HG02973 (cell line): ENCODE data around the gene TBC1D2.

Experiments used
- ATAC-seq: cut with Tn5 transposase; IDR thresholded peaks from one replicate; pipeline ENCODE4 v1.9.1; 2021; ENCODE audit warnings: moderate library complexity; ENCODE audit not compliant: unreplicated experiment

TBC1D2 gene

DNA sequence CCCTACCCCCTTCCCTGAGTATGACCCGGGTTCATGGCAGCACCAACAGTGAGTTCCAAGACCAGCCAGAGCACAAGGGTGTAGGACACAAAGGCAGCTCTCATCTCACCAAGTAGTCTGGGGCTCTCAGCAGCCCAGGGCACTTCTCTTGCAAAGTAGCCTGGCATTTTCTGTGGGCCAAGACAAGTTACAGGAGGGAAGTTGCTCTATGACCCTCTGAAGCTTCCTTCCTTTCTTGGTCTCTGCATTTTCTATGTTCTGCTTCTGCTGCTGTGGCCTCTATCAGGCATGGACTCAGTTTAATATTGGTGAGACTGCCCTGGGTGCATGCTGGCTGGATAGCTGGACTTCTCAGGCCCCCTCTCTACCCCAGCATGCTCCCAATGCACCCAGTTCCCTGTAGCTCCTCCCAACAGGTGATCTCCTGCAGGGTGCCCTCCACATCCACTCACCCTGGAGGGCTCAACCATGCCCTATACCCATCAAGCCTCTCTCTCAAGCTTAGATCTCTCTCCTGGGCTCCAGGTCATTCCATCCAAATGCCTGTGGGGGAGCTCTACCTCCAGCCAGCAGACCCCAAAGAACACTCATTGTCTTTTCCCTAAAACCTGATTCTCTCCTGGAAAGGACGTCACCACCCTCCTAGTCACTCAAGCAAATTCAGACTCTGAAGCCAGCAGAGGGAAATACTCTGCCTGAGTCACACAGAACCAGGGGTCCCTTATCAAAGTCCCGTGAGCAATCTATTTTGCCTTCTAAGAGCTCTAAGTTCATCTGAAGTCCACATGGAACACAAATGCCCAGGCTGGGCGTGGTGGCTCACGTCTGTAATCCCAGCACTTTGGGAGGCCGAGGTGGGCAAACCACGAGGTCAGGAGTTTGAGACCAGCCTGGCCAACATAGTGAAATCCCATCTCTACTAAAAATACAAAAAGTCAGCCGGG, 13.8 kb downstream of the TBC1D2 start:
- ATAC-seq: no peak

DNA sequence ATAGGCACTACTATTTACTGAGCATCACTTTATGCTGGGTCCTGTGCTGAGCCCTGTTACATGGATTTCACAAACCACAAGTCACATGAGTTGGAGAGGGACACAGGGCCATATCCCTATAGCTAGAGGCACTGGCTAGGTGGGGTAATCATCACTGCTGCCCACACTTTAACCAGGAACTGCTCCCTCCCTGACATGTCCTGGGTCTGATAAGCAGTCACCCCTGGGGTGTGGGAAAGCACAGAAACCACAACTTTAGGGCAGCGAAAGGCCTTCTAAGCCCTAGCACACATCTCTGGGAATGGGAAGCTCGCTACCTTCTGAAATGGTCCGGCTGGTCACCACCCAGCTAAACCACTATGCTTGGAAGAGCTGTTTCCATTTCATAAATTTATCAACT, 15.0 kb downstream of the TBC1D2 start:
- ATAC-seq: no peak

DNA sequence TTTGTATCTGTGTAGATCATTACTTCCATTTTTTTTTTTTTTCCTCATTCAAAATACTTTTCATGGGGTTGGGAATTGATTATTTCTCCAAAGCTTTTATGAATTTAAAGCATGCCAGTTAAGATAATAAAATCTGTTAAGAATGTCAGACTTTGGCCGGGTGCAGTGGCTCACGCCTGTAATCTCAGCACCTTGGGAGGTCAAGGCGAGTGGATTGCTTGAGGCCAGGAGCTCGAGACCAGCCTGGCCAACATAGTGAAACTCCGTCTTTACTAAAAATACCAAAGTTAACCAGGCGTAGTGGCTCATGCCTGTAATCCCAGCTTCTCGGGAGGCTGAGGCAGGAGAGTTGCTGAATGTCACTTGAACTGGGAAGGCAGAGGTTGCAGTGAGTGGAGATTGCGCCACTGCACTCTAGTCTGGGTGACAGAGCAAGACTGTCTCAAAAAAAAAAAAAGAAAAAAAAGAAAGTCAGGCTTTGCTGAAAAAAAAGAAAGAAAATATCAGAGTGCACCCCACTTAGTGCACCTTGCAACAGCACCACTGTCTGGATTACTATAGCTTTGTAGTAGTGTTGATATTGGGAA, 18.5 kb downstream of the TBC1D2 start:
- no peak for ATAC-seq

DNA sequence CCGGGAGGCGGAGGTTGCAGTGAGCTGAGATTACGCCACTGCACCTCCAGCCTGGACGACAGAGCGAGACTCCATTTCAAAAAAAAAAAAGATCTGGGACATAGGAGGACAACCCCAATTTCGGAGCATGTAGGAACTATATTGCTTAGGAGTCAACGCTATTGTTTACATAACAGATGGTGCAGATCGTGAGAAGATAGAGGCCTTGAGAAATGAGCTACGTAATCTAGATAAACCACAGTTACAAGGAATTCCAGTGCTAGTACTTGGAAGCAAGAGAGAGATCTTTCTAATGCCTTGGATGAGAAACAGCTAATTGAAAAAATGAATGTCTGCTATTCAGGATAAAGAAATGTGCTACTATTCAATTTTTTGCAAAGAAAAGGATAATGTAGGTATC, 20.3 kb downstream of the TBC1D2 start:
- no peak for ATAC-seq

DNA sequence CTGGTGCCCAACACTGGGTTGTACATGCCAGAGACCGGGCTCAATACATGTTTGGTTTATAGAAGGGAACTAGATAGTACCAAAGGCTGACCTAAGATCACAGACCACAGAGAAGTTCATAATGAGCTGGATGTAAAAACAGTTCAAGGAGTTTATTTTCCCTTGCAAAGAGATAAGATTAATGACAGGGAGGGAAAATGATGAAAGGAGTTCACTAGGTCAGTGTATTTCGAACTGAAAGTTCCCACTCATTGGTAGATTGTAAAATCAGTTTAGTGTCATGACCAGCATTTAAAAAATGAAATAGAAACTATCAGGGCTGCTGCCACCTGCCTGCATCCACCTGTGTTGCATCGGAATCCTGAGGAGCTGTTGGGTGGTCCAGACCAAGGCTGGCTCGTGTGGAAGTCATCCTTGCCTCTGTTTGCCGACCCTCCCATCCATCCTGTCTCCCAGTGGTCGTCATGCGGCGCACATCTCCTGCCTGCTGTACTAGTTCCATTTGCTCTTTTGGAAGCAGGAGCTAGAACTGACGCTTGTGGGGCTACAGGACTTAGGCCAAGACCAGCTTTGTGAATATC, 21.1 kb downstream of the TBC1D2 start:
- ATAC-seq: no peak

DNA sequence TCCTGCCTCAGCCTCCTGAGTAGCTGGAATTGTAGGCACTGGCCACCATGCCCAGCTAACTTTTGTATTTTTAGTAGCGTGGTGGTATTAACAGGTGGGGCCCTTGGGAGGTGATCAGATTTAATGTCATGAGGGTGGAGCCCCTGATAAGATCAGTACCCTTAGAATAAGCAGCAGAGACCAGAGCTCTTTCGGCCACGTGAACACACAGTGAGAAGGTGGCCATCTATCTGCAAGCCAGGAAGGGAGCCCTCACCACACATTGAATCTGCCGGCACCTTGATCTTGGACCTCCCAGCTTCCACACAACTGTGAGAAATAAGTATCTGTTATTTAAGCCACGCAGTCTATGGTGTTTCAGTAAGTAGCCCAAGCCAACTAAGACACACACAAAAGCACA, 22.5 kb downstream of the TBC1D2 start:
- no peak for ATAC-seq

DNA sequence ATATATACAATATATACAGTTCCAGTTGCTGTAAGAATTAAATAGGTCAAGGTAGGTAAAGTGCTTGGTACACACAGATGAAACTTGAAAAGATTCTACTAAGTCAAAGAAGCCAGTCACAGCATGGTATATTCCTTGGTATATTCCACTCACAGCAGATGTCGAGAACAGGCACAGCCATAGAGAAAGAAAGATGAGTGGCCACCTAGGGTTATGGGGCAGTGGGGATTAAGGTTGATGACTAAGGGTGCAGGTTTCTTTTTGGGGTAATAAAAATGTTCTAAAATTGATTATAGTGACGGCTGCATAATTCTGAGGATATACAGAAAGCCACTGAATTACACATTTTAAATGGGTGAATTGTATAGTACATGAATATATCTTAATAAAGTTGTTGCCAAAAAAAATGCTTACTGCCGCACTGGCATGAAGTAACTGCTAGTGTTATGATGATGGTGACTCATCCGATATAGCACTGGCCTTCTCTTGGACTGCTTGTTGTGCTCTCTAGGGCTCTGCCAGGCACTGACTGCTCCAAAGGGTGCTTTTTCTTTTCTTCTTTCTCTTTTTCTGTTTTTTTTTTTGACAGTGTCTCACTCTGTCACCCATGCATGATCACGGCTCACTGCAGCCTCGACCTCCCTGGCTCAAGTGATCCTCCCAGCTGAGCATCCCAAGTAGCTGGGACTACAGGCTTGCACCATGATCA, 23.5 kb downstream of the TBC1D2 start:
- ATAC-seq: no peak

DNA sequence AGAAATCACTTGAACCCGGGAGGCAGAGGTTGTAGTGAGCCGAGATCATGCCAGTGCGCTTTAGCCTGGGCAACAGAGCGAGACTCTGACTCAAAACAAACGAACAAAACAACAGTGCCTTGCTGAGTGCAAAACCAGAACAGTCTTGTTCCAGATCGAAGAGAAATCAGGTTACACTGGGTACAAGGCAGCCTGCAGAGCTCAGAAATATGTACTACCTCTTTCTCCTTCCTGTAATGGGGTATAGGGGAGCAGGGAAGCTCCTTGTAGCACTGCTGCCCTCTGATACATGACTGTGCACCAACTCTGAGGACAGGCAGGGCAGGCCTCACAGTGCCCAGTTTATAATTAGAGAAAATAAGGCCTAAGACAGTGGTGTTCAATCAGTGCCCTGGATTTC, 24.7 kb downstream of the TBC1D2 start:
- ATAC-seq: no peak

DNA sequence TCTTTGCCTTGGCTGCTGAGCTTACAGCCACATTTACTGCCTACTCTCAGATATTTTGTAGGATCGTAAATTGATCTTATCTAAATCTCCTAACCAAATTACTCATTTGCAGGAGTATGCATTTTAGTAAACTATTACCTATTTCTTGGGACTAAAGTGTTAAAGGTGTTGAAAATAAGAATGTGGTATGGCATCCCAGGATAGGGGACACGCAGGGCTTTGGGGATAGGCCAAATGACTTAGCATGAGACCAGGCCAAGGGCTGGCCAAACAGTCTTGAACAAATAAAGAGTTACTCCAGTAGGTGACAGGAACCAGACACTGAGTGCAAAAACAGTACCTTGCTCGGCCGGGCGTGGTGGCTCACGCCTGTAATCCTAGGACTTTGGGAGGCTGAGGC, 25.1 kb downstream of the TBC1D2 start:
- ATAC-seq: no peak

DNA sequence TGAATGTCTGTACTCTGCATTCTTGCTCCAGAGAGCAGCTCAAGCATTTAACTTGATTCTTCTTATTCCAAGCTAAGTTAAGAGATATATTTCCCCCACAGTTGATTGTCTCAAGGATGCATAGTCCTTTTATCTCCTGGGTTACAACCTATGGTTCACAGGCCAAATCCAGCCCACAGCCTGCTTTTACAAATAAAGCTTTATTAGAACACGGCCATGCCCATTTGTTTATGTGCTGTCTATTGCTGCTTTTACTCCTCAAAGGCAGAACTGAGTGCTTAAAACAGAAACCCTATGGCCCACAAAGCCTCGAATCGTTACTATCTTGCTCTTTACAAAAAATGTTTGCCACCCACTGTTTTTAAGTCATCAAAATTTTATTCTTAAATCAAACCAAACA, 25.8 kb downstream of the TBC1D2 start:
- no peak for ATAC-seq

DNA sequence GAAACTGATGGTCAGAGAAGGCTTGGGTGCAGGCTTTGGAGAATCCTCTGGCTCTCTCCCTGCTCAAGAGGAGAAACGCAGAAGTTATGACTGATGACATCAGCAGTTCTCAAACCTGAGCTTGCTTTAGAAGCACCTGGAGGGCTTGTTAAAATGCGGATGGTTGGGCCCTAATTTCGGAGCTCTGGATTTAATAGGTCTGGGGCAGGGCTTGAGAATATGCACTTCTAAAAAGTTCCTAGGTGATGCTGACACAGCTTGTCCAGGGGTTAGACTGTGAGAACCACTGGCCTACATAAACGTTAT, 26.4 kb downstream of the TBC1D2 start:
- no peak for ATAC-seq

DNA sequence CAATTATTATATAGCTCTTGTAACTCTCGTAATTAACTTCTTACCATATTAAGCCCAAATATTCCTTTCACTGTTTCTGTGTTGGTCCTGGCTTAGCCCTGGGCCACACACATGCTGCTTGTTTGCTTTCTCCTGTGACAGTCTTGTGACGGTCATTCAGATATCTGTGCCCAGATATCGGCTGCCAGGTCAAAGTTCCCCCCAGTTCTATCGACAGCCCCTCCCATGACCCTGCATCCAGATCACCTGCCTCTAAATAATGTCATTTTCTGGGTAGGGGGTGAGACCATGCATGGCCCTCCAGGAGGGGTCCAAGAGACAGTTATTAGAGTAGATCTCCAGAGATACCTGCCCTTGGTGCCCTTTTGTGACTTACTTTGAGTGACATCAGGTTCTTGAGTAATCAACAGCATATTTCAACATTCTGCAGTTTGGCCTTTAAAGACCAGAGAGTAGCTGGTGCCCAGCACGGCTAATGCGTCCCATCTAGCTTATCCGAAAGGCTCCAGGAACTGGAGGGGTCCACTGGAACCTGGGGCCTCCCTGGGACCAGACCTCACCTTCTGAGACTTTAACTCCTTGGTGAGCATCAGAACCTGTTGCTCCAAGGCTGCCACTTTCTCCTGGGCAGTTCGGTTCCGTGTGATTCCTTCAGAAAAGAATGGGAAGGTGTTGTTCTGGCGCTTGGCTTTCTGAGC, 26.9 kb downstream of the TBC1D2 start:
- no peak for ATAC-seq

DNA sequence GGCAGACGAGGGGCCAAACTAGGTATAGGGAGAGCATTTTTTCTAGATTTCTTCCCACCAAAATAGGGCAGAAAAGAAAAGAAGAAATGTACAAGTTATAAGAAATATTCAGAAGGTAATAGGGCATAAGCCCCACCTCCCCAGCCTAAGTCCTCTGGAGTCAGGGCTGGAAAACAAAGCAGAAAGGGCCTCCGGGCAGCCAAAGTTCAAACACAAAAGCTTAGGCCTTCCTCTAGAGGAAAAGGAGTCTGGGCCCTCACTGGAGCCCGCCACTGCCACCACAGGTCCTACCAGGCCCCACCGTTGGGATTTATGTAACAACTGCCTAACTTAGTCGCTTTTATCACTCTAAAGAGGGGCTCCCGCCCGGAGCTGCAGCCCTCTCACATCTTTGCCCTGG, 27.6 kb downstream of the TBC1D2 start:
- ATAC-seq: no peak

DNA sequence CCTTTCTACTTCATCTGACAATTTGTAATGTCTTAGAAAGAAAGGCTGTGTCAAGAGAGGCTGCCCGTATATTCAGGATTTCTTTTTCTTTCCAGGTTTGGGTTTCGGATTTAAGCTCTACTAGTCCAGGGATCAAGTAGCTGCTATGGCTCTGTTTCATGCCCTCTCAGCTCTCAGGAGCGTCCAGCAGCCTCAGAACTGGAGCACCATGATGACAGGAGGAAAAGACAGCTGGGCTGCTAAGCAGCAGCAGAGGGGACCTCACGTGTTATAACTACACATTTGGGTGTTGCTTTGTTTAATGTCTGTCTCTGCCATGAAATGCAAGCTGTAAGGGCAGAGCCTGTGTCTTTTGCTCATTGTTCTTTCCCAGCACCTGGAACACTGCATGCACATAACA, 28.5 kb downstream of the TBC1D2 start:
- ATAC-seq: no peak

DNA sequence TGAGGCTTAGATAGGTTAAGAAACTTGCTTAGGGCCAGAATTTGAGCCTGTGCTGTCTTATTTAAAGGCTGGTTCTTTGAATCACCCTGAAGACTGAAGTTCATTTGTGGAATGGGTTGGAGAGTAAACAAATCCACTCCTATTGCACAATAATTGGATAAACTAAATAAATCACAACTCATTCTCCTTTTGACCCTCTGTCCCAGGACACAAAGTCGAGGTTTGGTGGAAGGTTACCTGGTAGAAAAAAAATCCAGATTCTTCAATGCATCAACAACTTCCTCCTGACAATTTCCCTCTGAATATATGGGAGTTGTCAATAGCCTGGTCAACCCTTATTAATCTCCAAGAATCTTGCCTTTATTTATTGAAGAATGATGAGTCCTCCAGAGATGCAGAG, 28.9 kb downstream of the TBC1D2 start:
- no peak for ATAC-seq

DNA sequence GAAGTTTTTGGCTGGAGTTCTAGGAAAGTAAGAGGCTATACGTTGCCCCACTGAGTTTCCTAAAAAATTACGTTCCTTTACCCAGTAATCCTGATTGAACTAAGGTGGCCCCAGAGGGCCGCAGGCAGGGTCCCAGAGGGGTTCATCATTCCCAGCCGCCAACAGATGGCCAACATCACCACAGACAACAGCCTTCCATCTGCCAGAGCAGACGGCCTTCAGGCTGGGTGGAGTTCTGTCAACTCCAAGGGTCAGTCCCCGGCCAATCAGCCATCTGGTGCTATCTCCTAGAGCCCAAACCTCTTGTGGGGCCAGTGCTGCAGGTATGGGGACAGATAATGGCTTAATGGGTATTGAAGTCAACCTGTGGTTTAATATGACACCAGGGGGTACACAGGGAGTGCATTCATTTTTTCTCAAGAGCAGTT, 30.4 kb downstream of the TBC1D2 start:
- no peak for ATAC-seq

DNA sequence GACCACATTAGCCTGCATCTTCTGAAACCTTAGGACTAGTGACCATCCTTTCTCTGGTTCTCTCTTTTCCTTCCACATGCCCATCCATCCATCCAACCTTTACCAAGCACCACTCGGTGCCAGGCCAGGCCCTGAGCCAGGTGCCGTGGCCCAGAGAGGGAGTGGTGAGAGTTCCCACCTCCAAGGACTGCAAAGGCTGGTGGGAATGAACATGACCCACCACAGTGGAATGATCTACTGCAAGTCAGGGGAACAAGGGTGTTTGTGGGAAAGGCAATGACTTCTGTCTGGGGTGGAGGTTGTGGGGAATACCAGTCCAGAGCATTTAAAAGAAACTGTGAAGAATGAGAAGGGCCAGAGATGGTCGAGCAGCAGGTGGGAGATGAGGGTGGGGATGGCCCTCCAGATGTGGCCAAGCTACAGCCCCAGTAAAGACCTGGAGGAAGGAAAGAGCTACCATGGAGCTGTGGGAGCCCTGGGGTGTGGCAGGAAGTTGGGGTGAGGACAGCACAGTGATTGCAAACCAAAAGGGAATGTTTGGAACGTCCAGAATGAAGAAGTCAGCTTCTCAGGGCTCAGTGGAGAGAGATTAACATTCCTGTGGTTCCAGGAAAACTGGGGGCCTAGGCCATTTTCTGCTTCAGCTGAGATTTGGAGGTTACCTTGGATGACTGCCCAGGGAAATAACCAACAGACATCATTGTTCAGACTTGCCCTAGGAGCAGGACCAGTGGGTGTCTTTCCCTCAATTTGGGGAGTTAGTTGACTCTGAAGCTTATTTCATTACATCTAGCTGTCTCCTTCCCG, 32.4 kb downstream of the TBC1D2 start:
- no peak for ATAC-seq

DNA sequence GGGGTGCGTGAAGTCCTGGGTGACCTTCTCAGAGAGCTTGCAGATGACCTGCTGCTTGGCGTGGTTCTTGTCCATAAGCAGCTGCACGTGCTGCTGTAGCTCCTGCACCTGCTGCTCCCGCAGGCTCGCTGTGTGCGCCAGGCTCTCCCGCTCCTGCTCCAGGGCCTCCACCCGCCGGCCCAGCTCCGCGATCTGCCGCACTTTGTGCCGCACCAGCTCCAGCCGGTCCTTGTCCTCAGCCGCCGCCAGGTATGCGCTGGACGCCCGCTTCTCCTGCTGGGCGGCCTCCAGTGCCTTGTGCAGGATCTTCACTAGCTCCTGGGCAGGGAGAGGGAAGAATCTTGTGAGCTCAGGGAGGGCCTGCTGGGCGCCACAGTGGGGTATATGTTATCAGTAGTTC, 34.5 kb downstream of the TBC1D2 start:
- ATAC-seq: no peak

DNA sequence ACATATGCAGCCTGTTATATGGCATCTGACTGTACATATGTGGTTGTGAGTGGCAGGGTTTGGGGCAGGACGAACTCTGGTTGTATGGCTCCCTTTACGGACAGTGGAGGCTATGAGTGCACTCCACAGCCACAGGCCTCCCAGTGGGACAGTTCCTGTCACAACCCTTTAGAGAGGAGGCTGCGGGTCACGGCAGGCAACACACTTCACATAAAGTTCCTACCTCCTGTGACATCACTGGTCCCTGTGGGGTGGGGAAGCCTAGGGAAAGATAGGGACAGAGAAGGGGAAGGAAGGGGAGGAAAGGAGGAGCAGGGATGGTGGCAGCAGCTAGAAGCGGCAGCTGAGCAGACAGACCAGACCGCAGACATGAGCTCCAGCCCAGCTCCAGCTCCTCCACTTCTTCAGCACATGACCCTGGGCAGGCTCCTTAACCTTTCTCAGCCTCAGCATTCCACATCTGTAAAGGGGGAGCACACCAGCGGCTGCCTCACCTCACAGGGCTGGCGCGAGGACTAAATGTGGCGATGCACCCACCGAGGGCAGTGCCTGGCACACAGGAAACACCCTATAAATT, 35.6 kb downstream of the TBC1D2 start:
- ATAC-seq: no peak

DNA sequence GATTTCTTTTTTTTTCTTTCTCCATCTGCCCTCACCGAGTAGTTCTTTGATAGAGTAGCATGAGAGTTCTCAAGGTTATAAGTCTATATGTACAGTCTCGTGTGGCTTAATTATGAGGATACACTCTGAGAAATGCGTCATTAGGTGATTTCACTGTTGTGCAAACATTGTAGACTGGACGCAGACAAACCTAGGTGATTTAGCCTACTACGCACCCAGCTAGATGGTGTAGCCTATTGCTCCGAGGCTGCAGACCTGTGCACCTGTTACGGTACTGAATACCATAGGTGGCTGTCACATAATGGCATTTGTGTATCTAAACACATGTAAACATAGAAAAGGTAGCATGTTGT, 36.1 kb downstream of the TBC1D2 start:
- ATAC-seq: no peak
